ENCODE measurements around the gene MAP3K2. TPM values are rescaled to one million over a fixed set of nuclear protein-coding genes. Genes with fewer than 3 reads are reported as not detected.

Gene MAP3K2
- total and polyA plus RNA-seq, 10 of the 15 experiments (the other 5 are each of a cell fraction or from before 2014, with no cell fraction given): 2.7 to 39.6 (median 16.1) TPM

DNA sequence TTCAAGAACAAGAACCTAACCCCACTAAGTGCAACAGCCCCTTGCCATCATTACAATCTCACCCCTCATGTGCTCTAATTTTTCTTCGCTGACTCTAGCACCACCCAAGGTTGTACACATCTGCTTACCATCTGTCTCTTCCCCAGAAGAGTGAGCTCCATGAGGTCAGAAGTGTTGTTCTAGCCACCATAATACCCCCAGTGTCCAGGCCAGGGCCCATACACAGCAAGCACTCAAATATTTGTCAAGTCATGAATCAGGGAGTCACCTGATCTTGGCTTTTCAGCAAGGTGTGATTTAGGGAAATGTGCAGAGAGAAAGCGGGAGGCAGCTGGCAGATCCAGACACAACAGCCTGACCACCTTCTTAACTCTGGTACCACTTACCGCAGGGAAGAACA is 99.5 kb downstream of the MAP3K2 start (continued):
- TF ChIP-seq YY1 (IDR thresholded peaks at IDR 0.05; ENCODE audit: low read depth, low read length) (no peak), STAT1 (conservative IDR thresholded peaks at IDR 0.05) (no peak), STAT3 (IDR thresholded peaks at IDR 0.05; ENCODE audit: low read depth, low read length) (no peak), FOS (IDR thresholded peaks at IDR 0.05; ENCODE audit: borderline replicate concordance, extremely low read depth, insufficient read length) (no peak), EP300 (IDR thresholded peaks at IDR 0.05; ENCODE audit: borderline replicate concordance in 1 of 2, control insufficient read depth in 1 of 2, low read depth in 2 of 2, low read length in 2 of 2) (no peak), SUPT20H (IDR thresholded peaks at IDR 0.05; ENCODE audit: borderline replicate concordance, control insufficient read depth, low read depth, low read length) (no peak)

DNA sequence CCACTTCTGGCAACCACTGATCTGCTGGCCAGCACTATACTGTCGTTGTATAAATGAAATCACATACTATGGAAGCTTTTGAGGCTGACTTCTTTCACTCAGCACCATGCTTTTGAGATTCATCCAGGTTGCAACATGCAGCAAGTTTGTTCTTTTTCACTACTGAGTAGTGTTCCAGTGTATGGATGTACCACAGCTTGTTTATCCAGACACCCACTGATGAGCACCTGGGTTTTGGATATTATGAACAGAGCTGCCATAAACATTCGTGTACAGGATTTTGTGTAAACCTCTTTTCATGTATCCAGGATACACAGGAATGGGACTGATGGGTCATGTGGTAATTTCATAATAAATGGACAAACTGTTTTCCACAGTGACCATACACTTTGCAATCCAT is 104.5 kb downstream of the MAP3K2 start:
- ATAC-seq (no peak), DNase-seq (ENCODE audit: low read depth, low spot score) (no peak), FAIRE-seq (no peak)
- SMC1A ChIA-PET (ENCODE audit: uncharacterized antibody, unreplicated experiment): interaction anchor here (0.6 kb wide), 1 partner anchor 731 kb away, joined by 3 read pairs; no protein-coding TSS in a partner anchor
- Histone ChIP-seq H3K27me3 (replicated peaks in 1 of 2; ENCODE audit: control insufficient read depth in 2 of 2, insufficient read depth in 2 of 2, low read length in 1 of 2) (no peaks in the 10 kb centered on the region), H3K36me3 (ENCODE audit: control insufficient read depth in 2 of 2, insufficient read depth in 2 of 2, low read length in 1 of 2) (peaks cover 27 to 43% of the 10 kb centered on the region in 2 experiments), H3K27ac (ENCODE audit: control insufficient read depth, insufficient read depth) (no peak overlapping the region), H3K4me1 (ENCODE audit: control insufficient read depth, insufficient read depth, low read length) (0 out of 2 replicates have a peak, but pooled peaks cover 6% of the 10 kb centered on the region), H3K9me3 (replicated peaks; ENCODE audit: control insufficient read depth, insufficient read depth, low read length) (peaks cover 4% of the 10 kb centered on the region), H3K9ac (ENCODE audit: control insufficient read depth, insufficient read depth, low read length) (no peak overlapping the region), H2AFZ (ENCODE audit: control insufficient read depth, low read depth, low read length) (no peak overlapping the region), H3K79me2 (ENCODE audit: control insufficient read depth, insufficient read depth, low read length) (peaks cover 5% of the 10 kb centered on the region), H4K20me1 (ENCODE audit: control insufficient read depth, insufficient read depth) (no peaks in the 10 kb centered on the region; the same call in 1 of the 2 replicates), H3K4me3 (no peak overlapping the region), H3K4me2 (ENCODE audit: control insufficient read depth, insufficient read depth) (no peak overlapping the region)
- intact Hi-C loops (cut with micrococcal nuclease; ENCODE audit: unreplicated experiment) (no loop called here), in situ Hi-C loops (cut with MboI) (no loop called here)
- RAD21 ChIA-PET (ENCODE audit: unreplicated experiment): no interaction called here
- CTCF ChIA-PET: no interaction called here
- TF ChIP-seq MEF2A (IDR thresholded peaks at IDR 0.05; ENCODE audit: insufficient read depth, low read depth, low read length): no peak
- TF ChIP-seq KDM1A (IDR thresholded peaks at IDR 0.05; ENCODE audit: borderline replicate concordance): no peak
- no peak for TF ChIP-seq BRCA1 (IDR thresholded peaks at IDR 0.05; ENCODE audit: low read depth, low read length)
- no peak for TF ChIP-seq PML (IDR thresholded peaks at IDR 0.05; ENCODE audit: low read length)
- no peak for TF ChIP-seq POLR2A (IDR thresholded peaks at IDR 0.05; ENCODE audit: low read depth, low read length)
- TF ChIP-seq NFIC (IDR thresholded peaks at IDR 0.05; ENCODE audit: low read depth, low read length): no peak
- no peak for TF ChIP-seq BACH1 (IDR thresholded peaks at IDR 0.05; ENCODE audit: borderline replicate concordance)
- TF ChIP-seq CEBPZ (IDR thresholded peaks at IDR 0.05; ENCODE audit: low read depth, low read length): no peak
- POLR2A ChIA-PET: no interaction called here
- BruUV-seq (replicated peaks): TSS peak; percentile 35
- 100% methylated on average over 2 of the region's 2 CpGs for WGBS (ENCODE audit: insufficient coverage, insufficient replicate concordance, low lambda C conversion rate, missing lambda C conversion rate)
